HepG2 (cell line): ENCODE data around the gene ASAP2. TPM values are rescaled to one million over a fixed set of nuclear protein-coding genes. Genes with fewer than 3 reads are reported as not detected.

Experiments
- ATAC-seq: fragments of 200-7000 bp; cut with Tn5 transposase; 3 replicates; pipeline ENCODE4 v1.9.1; 2020; ENCODE audit warnings: mild to moderate bottlenecking, moderate library complexity
- BruUV-seq: library from RNA; stranded (reverse); fragments of 400-500 nt; replicated peaks from 2 replicates; lab custom pipeline; 2021; lab: Mats Ljungman, UMichigan
- CTCF ChIA-PET: fragments of 300-600 bp; formaldehyde crosslinking; extraction: SDS; loops from one replicate; lab custom pipeline; 2021; ENCODE audit warnings: low total read pairs, inconsistent platforms, low intra/inter-chr PET ratio; lab: Yijun Ruan, JAX
- POLR2A ChIA-PET: fragments of 350-600 bp; sonication (Branson Sonifier 250); formaldehyde crosslinking; loops from one replicate; lab custom pipeline; 2020; ENCODE audit warnings: antibody characterized with exemption, inconsistent platforms; lab: Yijun Ruan, JAX
- DNase-seq: peaks from one replicate; pipeline ENCODE4 v3.0.0-alpha.2; 2015; ENCODE audit warnings: low spot score
- FAIRE-seq: peaks from 3 replicates; lab custom pipeline; 2011; peaks lifted over from hg19 to GRCh38; lab: Jason Lieb, UNC
- H2AFZ ChIP-seq: one replicate; pipeline ENCODE4 v1.6.1; 2011; ENCODE audit warnings: low read length, inconsistent platforms
- H3K27ac ChIP-seq: fragments of 300-600 bp; 3 replicates; pipeline ENCODE4 v1.8.0; 2011; ENCODE audit warnings: mixed run types, mild to moderate bottlenecking, mixed read lengths, low read length, inconsistent platforms; ENCODE audit not compliant: insufficient read depth; ENCODE audit errors: extremely low read length
- H3K27me3 ChIP-seq, 2 experiments: fragments of 200-600 bp in 1 of 2; 2 replicates in 1 of 2; 3 replicates in 1 of 2; pipeline versions ENCODE4 v1.6.0 to v1.8.0; 2011; ENCODE audit warnings: low read length in 2 of 2, mild to moderate bottlenecking in 2 of 2, moderate library complexity in 2 of 2, inconsistent platforms in 1 of 2; ENCODE audit not compliant: insufficient read depth in 2 of 2, control insufficient read depth in 1 of 2
- H3K36me3 ChIP-seq, 2 experiments: fragments of 200-600 bp in 1 of 2; replicated peaks in 1 of 2; 2 replicates in 1 of 2; 3 replicates in 1 of 2; pipeline versions ENCODE4 v1.5.1 to v1.8.0; 2011; ENCODE audit warnings: low read length in 2 of 2, inconsistent platforms in 1 of 2; ENCODE audit not compliant: insufficient read depth in 2 of 2, control insufficient read depth in 1 of 2
- H3K4me1 ChIP-seq: 2 replicates; pipeline ENCODE4 v1.5.1; 2012; ENCODE audit warnings: low read length, inconsistent platforms; ENCODE audit not compliant: insufficient read depth
- H3K4me2 ChIP-seq: 2 replicates; pipeline ENCODE4 v1.6.0; 2011; ENCODE audit warnings: low read depth, low read length, inconsistent platforms
- H3K4me3 ChIP-seq, 3 experiments: fragments of 200-600 bp in 1 of 3; sonication (generic), shearing (Covaris generic) in 1 of 3; replicated peaks in 1 of 3; 2 replicates each; pipeline ENCODE4 v1.5.1; 2011 to 2016; ENCODE audit warnings: low read length in 3 of 3, inconsistent platforms in 2 of 3, low read depth in 2 of 3, mild to moderate bottlenecking in 2 of 3, control low read depth in 1 of 3, mixed read lengths in 1 of 3; ENCODE audit not compliant: insufficient read depth in 1 of 3
- H3K79me2 ChIP-seq: one replicate; pipeline ENCODE4 v1.6.1; 2011; ENCODE audit warnings: low read length, inconsistent platforms; ENCODE audit not compliant: insufficient read depth
- H3K9ac ChIP-seq: 2 replicates; pipeline ENCODE4 v1.6.0; 2011; ENCODE audit warnings: mild to moderate bottlenecking, low read depth, low read length, inconsistent platforms; ENCODE audit not compliant: insufficient read depth
- H3K9me3 ChIP-seq: 2 replicates; pipeline ENCODE4 v1.5.1; 2012; ENCODE audit warnings: mild to moderate bottlenecking, low read length
- H4K20me1 ChIP-seq: 2 replicates; pipeline ENCODE4 v1.6.0; 2011; ENCODE audit warnings: inconsistent platforms, mild to moderate bottlenecking, low read length, moderate library complexity; ENCODE audit not compliant: insufficient read depth
- ADNP ChIP-seq: sonication (generic); formaldehyde crosslinking; IDR thresholded peaks from 2 replicates; pipeline ENCODE4 v1.4.0; 2020; ENCODE audit warnings: missing genetic modification reagents
- HIC2 ChIP-seq: sonication (generic); formaldehyde crosslinking; IDR thresholded peaks from 2 replicates; pipeline ENCODE4 v1.9.0; 2022; ENCODE audit warnings: low read depth, missing genetic modification reagents
- HIVEP1 ChIP-seq: sonication (generic); formaldehyde crosslinking; IDR thresholded peaks from 2 replicates; pipeline ENCODE4 v1.4.0; 2020; ENCODE audit warnings: mild to moderate bottlenecking, missing genetic modification reagents
- JUN ChIP-seq: sonication (generic); formaldehyde crosslinking; IDR thresholded peaks from 2 replicates; pipeline ENCODE4 v1.4.0; 2020; ENCODE audit warnings: mild to moderate bottlenecking, missing genetic modification reagents
- POLR2AphosphoS2 ChIP-seq: IDR thresholded peaks from 2 replicates; pipeline ENCODE4 v1.6.1; 2011; ENCODE audit warnings: low read depth, low read length, improper control_type of control experiment
- RBM22 ChIP-seq: fragments of 200-400 bp; formaldehyde crosslinking; optimal IDR thresholded peaks from 2 replicates; pipeline ENCODE3; 2017; ENCODE audit warnings: mild to moderate bottlenecking, low read length, moderate library complexity
- RFX1 ChIP-seq: fragments of 450-650 bp; IDR thresholded peaks from 2 replicates; pipeline ENCODE4 v1.6.1; 2017
- STAT6 ChIP-seq: sonication (generic); formaldehyde crosslinking; IDR thresholded peaks from 2 replicates; pipeline ENCODE4 v1.4.0; 2020; ENCODE audit warnings: missing genetic modification reagents, mild to moderate bottlenecking, borderline replicate concordance
- ZNF281 ChIP-seq: sonication (generic); formaldehyde crosslinking; IDR thresholded peaks from 2 replicates; pipeline ENCODE4 v1.4.0; 2020; ENCODE audit warnings: missing genetic modification reagents, borderline replicate concordance
- ZNF30 ChIP-seq: sonication (generic); formaldehyde crosslinking; IDR thresholded peaks from 2 replicates; pipeline ENCODE4 v1.5.0; 2020; ENCODE audit warnings: mild to moderate bottlenecking, missing genetic modification reagents
- WGBS: methylation state at CpG from one replicate; pipeline ENCODE4 v1.1.6; 2017; ENCODE audit warnings: low lambda C conversion rate; 5-methylcytosine and 5-hydroxymethylcytosine counted together
- in situ Hi-C: cut with HindIII; loops from 2 replicates; pipeline ENCODE4 v1.10.0; 2017; ENCODE audit warnings: low pct_unique_long_range_greater_than_20kb; ENCODE audit not compliant: extremely low pct_ligation_motif_present
- intact Hi-C: fragments of 100-400 bp; cut with micrococcal nuclease; formaldehyde crosslinking; loops from one replicate; pipeline ENCODE4 v1.10.0; 2022; ENCODE audit not compliant: unreplicated experiment
- polyA plus RNA-seq, 8 experiments: library from polyadenylated mRNA; depleted of rRNA in 3 of 8; stranded (reverse) in 7 of 8; unstranded in 1 of 8; fragments of >200 nt; fragmentation: Illumina TruSeq in 4 of 8; extraction: Trizol in 4 of 8; gene quantifications; 2 replicates each; pipeline versions ENCODE4 v1.2.1 to v1.2.3, GENCODE V29; 2011 to 2016; ENCODE audit warnings: low read depth in 4 of 8, missing spikeins in 1 of 8, mixed read lengths in 1 of 8; ENCODE audit not compliant: insufficient read depth in 1 of 8
- total RNA-seq, 5 experiments: library from RNA; depleted of rRNA; stranded (reverse); fragments of >200 nt; fragmentation: Illumina TruSeq; extraction: Trizol; gene quantifications; 2 replicates each; pipeline ENCODE4 v1.2.3, GENCODE V29; 2016; ENCODE audit warnings: low read depth in 1 of 5

Gene ASAP2
- total and polyA plus RNA-seq, 2 of the 13 experiments (the other 11 are each of a cell fraction or from before 2014, with no cell fraction given) = 7.3 to 22.3 TPM

GRCh38 chr2:9230051-9230802, 23.6 kb downstream of the ASAP2 start:
- peaks cover 74% of the 10 kb centered on the region for H3K4me1 ChIP-seq
- peaks cover 18% of the 10 kb centered on the region for H3K79me2 ChIP-seq
- no peaks in the 10 kb centered on the region for H3K36me3 ChIP-seq
- DNase-seq (no peak), ATAC-seq (no peak), FAIRE-seq (no peak)
- no peaks in the 10 kb centered on the region for H4K20me1 ChIP-seq
- TF ChIP-seq HIVEP1 (CRISPR knock-in tag) = 0 out of 2 replicates have a peak, but pooled peaks have one; percentile 7
- TF ChIP-seq POLR2AphosphoS2 = no peak
- TF ChIP-seq RFX1 = peak; percentile 41; the same call in 1 of the 2 replicates
- TF ChIP-seq ADNP (CRISPR knock-in tag) = no peak
- H3K27ac ChIP-seq = no peak overlapping the region
- no peak overlapping the region for H2AFZ ChIP-seq
- no peaks in the 10 kb centered on the region for H3K9me3 ChIP-seq
- BruUV-seq = no TSS peak
- ChIA-PET POLR2A (interaction anchor here (1.0 kb wide), 1 partner anchor 23 kb away, joined by 3 read pairs; no protein-coding TSS in a partner anchor), CTCF (no interaction called here)
- H3K4me2 ChIP-seq = no peak overlapping the region
- in situ Hi-C loops = no loop called here
- no peak overlapping the region for H3K4me3 ChIP-seq
- intact Hi-C loops = no loop called here
- no peak overlapping the region for H3K9ac ChIP-seq
- H3K27me3 ChIP-seq = no peaks in the 10 kb centered on the region
- whole genome bisulfite sequencing = 80% methylated on average over 7 of the region's 9 CpGs

GRCh38 chr2:9230881-9231280, 24.3 kb downstream of the ASAP2 start:
- Histone ChIP-seq H3K4me3 (no peak overlapping the region), H3K4me1 (peaks cover 80% of the 10 kb centered on the region), H2AFZ (no peak overlapping the region), H4K20me1 (no peaks in the 10 kb centered on the region), H3K36me3 (no peaks in the 10 kb centered on the region), H3K9ac (no peak overlapping the region), H3K4me2 (no peak overlapping the region), H3K9me3 (no peaks in the 10 kb centered on the region), H3K27ac (no peak overlapping the region), H3K27me3 (no peaks in the 10 kb centered on the region), H3K79me2 (peaks cover 24% of the 10 kb centered on the region)
- CTCF ChIA-PET = no interaction called here
- no TSS peak for BruUV-seq
- FAIRE-seq = no peak
- POLR2A ChIA-PET = no interaction called here
- 88% methylated on average over 4 of the region's 4 CpGs for WGBS
- no peak for DNase-seq
- ATAC-seq = no peak
- intact Hi-C loops (no loop called here), in situ Hi-C loops (no loop called here)
- TF ChIP-seq STAT6 (CRISPR knock-in tag) (no peak), ZNF281 (CRISPR knock-in tag) (no peak), HIC2 (CRISPR knock-in tag) (no peak), ZNF30 (CRISPR knock-in tag) (no peak), RBM22 (no peak), JUN (CRISPR knock-in tag) (no peak)
